ENCODE measurements around the gene C18orf32.
A peak's percentile ranks its signal among the peaks of the same experiment; 100 is the strongest.
"Not testable (repeated sequence)": the region's sequence is repeated elsewhere in the genome, so short reads cannot be mapped to it uniquely, and the experiment has no call there.

The C18orf32 gene

DNA sequence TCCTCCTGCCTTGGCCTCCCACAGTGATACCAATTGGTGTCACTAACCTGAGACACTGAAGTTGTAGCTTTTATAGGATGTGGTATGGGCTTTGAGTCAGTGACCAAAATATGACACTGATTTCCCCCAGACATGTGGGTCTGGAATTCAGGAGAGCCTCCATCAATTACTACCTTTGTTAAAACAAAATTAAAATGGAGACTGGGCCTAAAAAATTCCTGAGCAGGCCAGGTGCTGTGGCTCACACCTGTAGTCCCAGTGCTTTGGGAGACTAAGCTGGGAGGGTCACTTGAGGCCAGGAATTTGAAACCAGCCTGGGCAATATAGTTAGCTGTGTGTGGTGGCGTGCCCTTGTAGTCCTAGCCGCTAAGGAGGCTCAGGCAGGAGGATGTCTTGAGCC, 37.9 kb upstream of the C18orf32 start:
- TF ChIP-seq, protein P1, sequence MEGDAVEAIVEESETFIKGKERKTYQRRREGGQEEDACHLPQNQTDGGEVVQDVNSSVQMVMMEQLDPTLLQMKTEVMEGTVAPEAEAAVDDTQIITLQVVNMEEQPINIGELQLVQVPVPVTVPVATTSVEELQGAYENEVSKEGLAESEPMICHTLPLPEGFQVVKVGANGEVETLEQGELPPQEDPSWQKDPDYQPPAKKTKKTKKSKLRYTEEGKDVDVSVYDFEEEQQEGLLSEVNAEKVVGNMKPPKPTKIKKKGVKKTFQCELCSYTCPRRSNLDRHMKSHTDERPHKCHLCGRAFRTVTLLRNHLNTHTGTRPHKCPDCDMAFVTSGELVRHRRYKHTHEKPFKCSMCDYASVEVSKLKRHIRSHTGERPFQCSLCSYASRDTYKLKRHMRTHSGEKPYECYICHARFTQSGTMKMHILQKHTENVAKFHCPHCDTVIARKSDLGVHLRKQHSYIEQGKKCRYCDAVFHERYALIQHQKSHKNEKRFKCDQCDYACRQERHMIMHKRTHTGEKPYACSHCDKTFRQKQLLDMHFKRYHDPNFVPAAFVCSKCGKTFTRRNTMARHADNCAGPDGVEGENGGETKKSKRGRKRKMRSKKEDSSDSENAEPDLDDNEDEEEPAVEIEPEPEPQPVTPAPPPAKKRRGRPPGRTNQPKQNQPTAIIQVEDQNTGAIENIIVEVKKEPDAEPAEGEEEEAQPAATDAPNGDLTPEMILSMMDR (conservative IDR thresholded peaks at IDR 0.05; ENCODE audit: low read depth, low read length): no peak
- H3K4me3 ChIP-seq (ENCODE audit: low read depth, low read length): no peak overlapping the region
- DNase-seq (ENCODE audit: low read depth): no peak

DNA sequence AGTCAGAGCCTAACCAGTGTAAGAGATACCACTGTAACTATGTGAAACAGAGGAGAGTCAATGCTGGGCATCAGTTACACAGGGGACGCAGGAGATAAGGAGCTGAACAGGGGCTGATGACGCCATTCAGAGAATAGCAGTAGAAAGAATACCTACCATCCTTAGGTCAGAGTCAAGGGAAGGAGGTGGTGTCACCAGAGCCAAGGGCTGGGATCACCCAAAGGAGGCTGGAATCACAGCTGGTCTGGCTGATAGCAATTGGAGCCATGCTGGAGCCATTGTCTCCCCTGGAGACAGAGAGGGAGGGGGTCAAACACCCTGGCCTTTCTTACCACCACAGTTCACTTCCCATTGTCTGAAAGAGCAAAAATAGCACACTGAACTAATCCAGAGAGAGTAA, 37.3 kb upstream of the C18orf32 start:
- H3K4me3 ChIP-seq (ENCODE audit: low read depth, low read length): no peak overlapping the region
- TF ChIP-seq, protein P1 (conservative IDR thresholded peaks at IDR 0.05; ENCODE audit: low read depth, low read length): no peak
- no peak for DNase-seq (ENCODE audit: low read depth)

DNA sequence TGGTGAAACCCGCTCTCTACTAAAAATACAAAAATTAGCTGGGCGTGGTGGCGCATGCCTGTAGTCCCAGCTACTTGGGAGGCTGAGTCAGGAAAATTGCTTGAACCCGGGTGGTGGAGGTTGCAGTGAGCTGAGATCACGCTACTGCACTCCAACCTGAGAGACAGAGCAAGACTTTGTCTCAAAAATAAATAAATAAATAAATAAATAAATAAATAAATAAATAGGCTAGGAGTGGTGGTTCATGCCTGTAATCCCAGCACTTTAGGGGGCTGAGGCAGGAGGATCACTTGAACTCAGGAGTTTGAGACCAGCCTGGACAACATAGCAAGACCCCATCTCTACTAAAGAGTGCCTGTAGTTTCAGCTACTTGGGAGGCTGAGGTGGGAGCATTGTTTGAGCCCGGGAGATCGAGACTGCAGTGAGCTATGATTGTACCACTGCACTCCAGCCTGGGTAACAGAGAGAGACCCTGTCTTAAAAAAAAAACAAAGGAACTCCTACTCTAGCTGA, 36.6 kb upstream of the C18orf32 start:
- H3K4me3 ChIP-seq (ENCODE audit: low read depth, low read length); DNase-seq (ENCODE audit: low read depth): not testable (repeated sequence)

DNA sequence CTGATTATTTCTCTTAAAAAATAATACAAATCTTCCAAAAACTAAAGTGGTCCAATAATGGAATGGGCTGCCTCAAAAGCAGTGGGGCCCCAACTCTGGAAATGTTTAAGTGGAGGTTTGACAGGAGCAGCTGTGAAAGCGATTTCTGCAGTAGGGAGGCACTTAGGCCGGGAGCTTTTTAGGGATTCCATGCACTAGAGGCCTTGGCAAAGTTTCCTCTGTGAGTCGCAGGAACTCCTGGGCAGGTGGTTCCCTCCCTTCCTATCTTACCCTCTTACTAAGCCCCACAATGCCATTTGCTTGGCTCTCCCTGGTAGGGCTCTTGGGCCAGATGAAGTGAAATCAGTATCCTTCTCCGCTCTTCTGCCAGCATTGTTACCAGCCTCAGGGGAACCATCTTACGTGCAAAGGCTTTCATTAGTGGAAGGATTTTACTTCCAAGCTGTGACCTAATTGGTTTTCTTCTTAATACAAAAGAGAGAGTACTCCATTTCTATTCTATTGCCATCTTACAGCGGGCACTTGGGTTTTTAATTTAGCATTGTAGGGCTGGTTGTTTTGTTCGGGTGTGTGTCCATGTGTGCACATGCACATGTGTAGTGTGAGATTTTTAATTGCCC, 34.3 kb upstream of the C18orf32 start:
- H3K4me3 ChIP-seq (ENCODE audit: low read depth, low read length): no peak overlapping the region
- TF ChIP-seq, protein P1 (conservative IDR thresholded peaks at IDR 0.05; ENCODE audit: low read depth, low read length): no peak
- DNase-seq (ENCODE audit: low read depth): no peak

DNA sequence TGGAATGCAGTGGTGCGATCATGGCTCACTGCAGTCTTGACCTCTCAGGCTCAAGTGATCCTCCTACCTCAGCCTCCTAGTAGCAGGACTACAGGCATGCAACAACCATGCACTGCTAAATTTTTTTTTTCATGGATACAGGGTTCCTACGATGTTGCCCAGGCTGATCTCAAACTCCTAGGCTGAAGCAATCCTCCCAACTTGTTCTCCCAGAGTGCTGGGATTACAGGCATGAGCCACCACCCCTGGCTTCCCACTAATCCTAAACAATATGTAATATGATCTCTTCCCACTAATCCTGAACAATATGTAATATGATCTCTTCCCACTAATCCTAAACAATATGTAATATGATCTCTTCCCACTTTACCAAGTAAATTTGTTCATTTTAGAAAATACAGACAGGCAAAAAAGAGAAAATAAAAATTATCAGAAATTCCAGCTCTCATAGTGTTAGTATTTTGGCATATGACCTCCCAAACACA, 33.7 kb upstream of the C18orf32 start:
- H3K4me3 ChIP-seq (ENCODE audit: low read depth, low read length): no peak overlapping the region
- TF ChIP-seq, protein P1 (conservative IDR thresholded peaks at IDR 0.05; ENCODE audit: low read depth, low read length): no peak
- peak; percentile 20 for DNase-seq (ENCODE audit: low read depth)

DNA sequence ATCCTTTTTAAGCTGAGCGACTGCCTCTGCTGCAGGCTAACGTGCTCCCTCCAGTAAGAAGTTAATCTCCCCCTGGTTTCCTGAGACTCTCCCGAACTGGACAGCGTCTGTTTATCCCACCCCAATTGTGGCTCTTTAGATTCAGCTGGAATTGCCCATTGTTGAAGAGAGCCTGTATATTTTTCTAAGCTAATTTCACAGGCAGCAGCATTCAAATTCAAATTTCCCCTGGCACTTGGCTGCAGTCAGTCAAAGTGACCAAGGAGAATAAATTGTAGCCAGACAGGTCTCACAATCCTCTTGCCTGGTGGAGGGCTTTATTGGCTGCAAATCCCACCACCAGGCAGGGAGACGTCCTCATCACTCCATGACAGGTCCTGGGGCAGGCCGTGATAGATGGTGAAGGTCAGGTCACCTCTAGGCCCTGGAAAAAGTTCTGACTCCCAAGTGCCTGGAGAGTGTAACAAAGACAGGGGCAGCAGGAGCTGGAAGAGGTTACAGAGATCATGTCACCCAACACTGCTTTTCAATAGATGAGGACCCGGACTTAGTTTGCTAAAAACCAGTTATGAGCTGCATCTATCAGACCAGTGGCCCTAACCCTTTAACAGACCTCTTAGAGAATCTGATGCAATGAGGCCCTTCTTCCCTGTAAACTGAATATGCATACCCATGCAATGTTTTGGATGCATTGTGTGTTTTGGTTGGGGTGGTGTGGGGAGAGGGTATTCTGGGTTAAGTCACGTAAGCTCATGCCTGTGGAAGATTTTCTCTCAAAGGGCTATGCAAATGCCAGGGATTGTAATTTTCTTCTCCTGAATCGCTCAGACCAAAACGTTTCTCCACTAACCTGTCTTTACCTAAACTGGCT, 32.3 kb upstream of the C18orf32 start:
- no peak for DNase-seq (ENCODE audit: low read depth)
- TF ChIP-seq, protein P1 (conservative IDR thresholded peaks at IDR 0.05; ENCODE audit: low read depth, low read length): no peak

DNA sequence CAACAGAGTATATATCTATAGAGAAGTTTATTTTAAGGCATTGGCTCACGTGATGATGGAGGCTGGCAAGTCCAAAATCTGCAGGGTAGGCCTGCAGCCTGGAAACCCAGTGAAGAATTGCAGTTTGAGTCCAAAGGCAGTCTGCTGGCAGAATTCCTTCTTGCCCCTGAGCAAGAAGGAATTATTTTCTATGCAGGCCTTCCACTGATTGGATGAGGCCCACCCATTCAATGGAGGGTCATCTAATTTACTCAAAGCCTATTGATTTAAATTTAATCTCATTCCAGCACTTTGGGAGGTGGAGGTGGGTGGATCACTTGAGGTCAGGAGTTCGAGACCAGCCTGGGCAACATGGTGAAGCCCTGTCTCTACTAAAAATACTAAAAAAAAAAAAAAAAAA, 30.4 kb upstream of the C18orf32 start:
- no peak overlapping the region for H3K4me3 ChIP-seq (ENCODE audit: low read depth, low read length)
- DNase-seq (ENCODE audit: low read depth): no peak
- TF ChIP-seq, protein P1 (conservative IDR thresholded peaks at IDR 0.05; ENCODE audit: low read depth, low read length): no peak

More for the DNA sequence above, 32.3 kb upstream of the C18orf32 start:
- no peak overlapping the region for H3K4me3 ChIP-seq (ENCODE audit: low read depth, low read length)
